ENCODE results near the gene IWS1.

IWS1 gene

GRCh38 chr2:127508631-127509034, 17.7 kb downstream of the IWS1 start:
- no peaks in the 10 kb centered on the region for H3K27me3 Mint-ChIP-seq (ENCODE audit: low read depth)
- no peak overlapping the region for H3K27ac Mint-ChIP-seq
- peaks cover 28% of the 10 kb centered on the region for H3K36me3 Mint-ChIP-seq (ENCODE audit: low read depth)
- no peak overlapping the region for H3K4me3 Mint-ChIP-seq
- no peaks in the 10 kb centered on the region for H3K9me3 Mint-ChIP-seq
- peaks cover 30% of the 10 kb centered on the region for H3K4me1 Mint-ChIP-seq (ENCODE audit: low read depth)

GRCh38 chr2:127508023-127508630, 18.2 kb downstream of the IWS1 start:
- Mint-ChIP-seq H3K9me3 (no peaks in the 10 kb centered on the region), H3K27me3 (ENCODE audit: low read depth) (no peaks in the 10 kb centered on the region), H3K4me3 (no peak overlapping the region), H3K36me3 (ENCODE audit: low read depth) (peaks cover 31% of the 10 kb centered on the region), H3K4me1 (ENCODE audit: low read depth) (peaks cover 27% of the 10 kb centered on the region), H3K27ac (no peak overlapping the region)

- H3K4me3 Mint-ChIP-seq = no peak overlapping the region
- peaks cover 16% of the 10 kb centered on the region for H3K4me1 Mint-ChIP-seq (ENCODE audit: low read depth)
- H3K27me3 Mint-ChIP-seq (ENCODE audit: low read depth) = no peaks in the 10 kb centered on the region
- no peaks in the 10 kb centered on the region for H3K9me3 Mint-ChIP-seq
- peaks cover 37% of the 10 kb centered on the region for H3K36me3 Mint-ChIP-seq (ENCODE audit: low read depth)
- no peak overlapping the region for H3K27ac Mint-ChIP-seq
These were observed 19.8 kb downstream of the IWS1 start for GRCh38 chr2:127506510-127506909.

GRCh38 chr2:127504552-127505430, 21.5 kb downstream of the IWS1 start:
- Mint-ChIP-seq H3K36me3 (ENCODE audit: low read depth) (peaks cover 43% of the 10 kb centered on the region), H3K9me3 (no peaks in the 10 kb centered on the region), H3K27ac (no peak overlapping the region), H3K4me3 (no peak overlapping the region), H3K4me1 (ENCODE audit: low read depth) (peaks cover 14% of the 10 kb centered on the region), H3K27me3 (ENCODE audit: low read depth) (no peaks in the 10 kb centered on the region)

- Mint-ChIP-seq H3K9me3 (no peaks in the 10 kb centered on the region), H3K36me3 (ENCODE audit: low read depth) (peaks cover 38% of the 10 kb centered on the region), H3K27ac (no peak overlapping the region), H3K4me3 (no peak overlapping the region), H3K4me1 (ENCODE audit: low read depth) (peaks cover 9% of the 10 kb centered on the region), H3K27me3 (ENCODE audit: low read depth) (no peaks in the 10 kb centered on the region)
These were observed 22.8 kb downstream of the IWS1 start for GRCh38 chr2:127503491-127503890.

GRCh38 chr2:127498386-127498785, 27.9 kb downstream of the IWS1 start:
- H3K27me3 Mint-ChIP-seq (ENCODE audit: low read depth) = no peaks in the 10 kb centered on the region
- no peak overlapping the region for H3K4me3 Mint-ChIP-seq
- H3K4me1 Mint-ChIP-seq (ENCODE audit: low read depth) = peaks cover 3% of the 10 kb centered on the region
- H3K9me3 Mint-ChIP-seq = no peaks in the 10 kb centered on the region
- no peak overlapping the region for H3K27ac Mint-ChIP-seq
- H3K36me3 Mint-ChIP-seq (ENCODE audit: low read depth) = peaks cover 50% of the 10 kb centered on the region

GRCh38 chr2:127490283-127490682, 36.0 kb downstream of the IWS1 start:
- H3K36me3 Mint-ChIP-seq (ENCODE audit: low read depth) = peaks cover 50% of the 10 kb centered on the region
- H3K4me1 Mint-ChIP-seq (ENCODE audit: low read depth) = peaks cover 22% of the 10 kb centered on the region
- no peak overlapping the region for H3K4me3 Mint-ChIP-seq
- H3K9me3 Mint-ChIP-seq = no peaks in the 10 kb centered on the region
- H3K27ac Mint-ChIP-seq = no peak overlapping the region
- H3K27me3 Mint-ChIP-seq (ENCODE audit: low read depth) = no peaks in the 10 kb centered on the region

- Mint-ChIP-seq H3K4me3 (no peak overlapping the region), H3K27me3 (ENCODE audit: low read depth) (no peaks in the 10 kb centered on the region), H3K27ac (peak overlapping the region; percentile 1), H3K9me3 (no peaks in the 10 kb centered on the region), H3K4me1 (ENCODE audit: low read depth) (peaks cover 22% of the 10 kb centered on the region), H3K36me3 (ENCODE audit: low read depth) (peaks cover 51% of the 10 kb centered on the region)
These were observed 39.8 kb downstream of the IWS1 start for GRCh38 chr2:127486247-127487058.

GRCh38 chr2:127485694-127486071, 40.6 kb downstream of the IWS1 start:
- H3K4me3 Mint-ChIP-seq = peak overlapping the region; percentile 18

GRCh38 chr2:127485051-127485693, 41.1 kb downstream of the IWS1 start:
- Mint-ChIP-seq H3K36me3 (ENCODE audit: low read depth) (peaks cover 51% of the 10 kb centered on the region), H3K4me3 (no peak overlapping the region)

More at GRCh38 chr2:127485694-127486071, 40.6 kb downstream of the IWS1 start:
- H3K9me3 Mint-ChIP-seq = no peaks in the 10 kb centered on the region
- peaks cover 22% of the 10 kb centered on the region for H3K4me1 Mint-ChIP-seq (ENCODE audit: low read depth)
- H3K27ac Mint-ChIP-seq = peak overlapping the region; percentile 61
- H3K27me3 Mint-ChIP-seq (ENCODE audit: low read depth) = no peaks in the 10 kb centered on the region
- H3K36me3 Mint-ChIP-seq (ENCODE audit: low read depth) = peaks cover 50% of the 10 kb centered on the region

GRCh38 chr2:127482031-127482430, 44.3 kb downstream of the IWS1 start:
- H3K4me3 Mint-ChIP-seq = no peak overlapping the region
- no peak overlapping the region for H3K27ac Mint-ChIP-seq
- no peaks in the 10 kb centered on the region for H3K9me3 Mint-ChIP-seq
- H3K27me3 Mint-ChIP-seq (ENCODE audit: low read depth) = no peaks in the 10 kb centered on the region
- H3K36me3 Mint-ChIP-seq (ENCODE audit: low read depth) = peaks cover 35% of the 10 kb centered on the region
- peaks cover 17% of the 10 kb centered on the region for H3K4me1 Mint-ChIP-seq (ENCODE audit: low read depth)

More at GRCh38 chr2:127485051-127485693, 41.1 kb downstream of the IWS1 start:
- H3K9me3 Mint-ChIP-seq = no peaks in the 10 kb centered on the region
- H3K27me3 Mint-ChIP-seq (ENCODE audit: low read depth) = no peaks in the 10 kb centered on the region
- H3K27ac Mint-ChIP-seq = no peak overlapping the region
- H3K4me1 Mint-ChIP-seq (ENCODE audit: low read depth) = peaks cover 22% of the 10 kb centered on the region

GRCh38 chr2:127479866-127480743, 46.2 kb downstream of the IWS1 start:
- Mint-ChIP-seq H3K4me1 (ENCODE audit: low read depth) (no peaks in the 10 kb centered on the region), H3K27ac (no peak overlapping the region), H3K27me3 (ENCODE audit: low read depth) (no peaks in the 10 kb centered on the region), H3K4me3 (no peak overlapping the region), H3K36me3 (ENCODE audit: low read depth) (peaks cover 31% of the 10 kb centered on the region), H3K9me3 (peaks cover 9% of the 10 kb centered on the region)

GRCh38 chr2:127479219-127479825, 47.0 kb downstream of the IWS1 start:
- H3K4me1 Mint-ChIP-seq (ENCODE audit: low read depth) = no peaks in the 10 kb centered on the region
- no peak overlapping the region for H3K27ac Mint-ChIP-seq
- no peak overlapping the region for H3K4me3 Mint-ChIP-seq
- H3K9me3 Mint-ChIP-seq = peaks cover 11% of the 10 kb centered on the region
- no peaks in the 10 kb centered on the region for H3K27me3 Mint-ChIP-seq (ENCODE audit: low read depth)
- peaks cover 27% of the 10 kb centered on the region for H3K36me3 Mint-ChIP-seq (ENCODE audit: low read depth)

Measured in T-helper 1 cell treated with Interleukin-12 subunit alpha and Interleukin-12 subunit beta and Interleukin-4 antibody, amounts not matched to agents 30 μg/mL and 1 μg/mL, for 36 hours (primary cell).